RWPE2 (cell line): ENCODE measurements around the gene THUMPD3.

ENCODE experiments used
- ATAC-seq: fragments of 200-7000 bp; cut with Tn5 transposase; 3 replicates; pipeline ENCODE4 v1.9.1; 2021; ENCODE audit warnings: low read depth
- DNase-seq: peaks from one replicate; pipeline ENCODE4 v3.0.0-alpha.2; 2020; ENCODE audit warnings: low spot score
- H3K27ac ChIP-seq: fragments of 450-650 bp; 2 replicates; pipeline ENCODE4 v1.5.1; 2017; ENCODE audit warnings: mild to moderate bottlenecking; ENCODE audit not compliant: poor library complexity, severe bottlenecking
- H3K27me3 ChIP-seq: fragments of 250-450 bp; sonication (Bioruptor Pico); 2 replicates; pipeline ENCODE4 v1.5.1; 2021; ENCODE audit warnings: mild to moderate bottlenecking, moderate library complexity; ENCODE audit not compliant: insufficient read depth, poor library complexity, severe bottlenecking
- H3K36me3 ChIP-seq: fragments of 250-450 bp; sonication (Bioruptor Pico); 2 replicates; pipeline ENCODE4 v1.5.1; 2020; ENCODE audit warnings: low read depth, mild to moderate bottlenecking, moderate library complexity
- H3K4me1 ChIP-seq: fragments of 250-450 bp; sonication (Bioruptor Pico); 2 replicates; pipeline ENCODE4 v1.5.1; 2021; ENCODE audit warnings: mild to moderate bottlenecking, moderate library complexity; ENCODE audit not compliant: insufficient read depth, poor library complexity, severe bottlenecking
- H3K4me3 ChIP-seq: fragments of 250-450 bp; sonication (Bioruptor Pico); 2 replicates; pipeline ENCODE4 v1.5.1; 2021; ENCODE audit warnings: mild to moderate bottlenecking, moderate library complexity; ENCODE audit not compliant: severe bottlenecking
- H3K9me3 ChIP-seq: fragments of 250-450 bp; sonication (Bioruptor Pico); 2 replicates; pipeline ENCODE4 v1.5.1; 2021; ENCODE audit warnings: mild to moderate bottlenecking, moderate library complexity; ENCODE audit not compliant: severe bottlenecking
- TF ChIP-seq, protein P1 (sequence below): fragments of 450-650 bp; IDR thresholded peaks from one replicate; pipeline ENCODE4 v1.5.1; 2017; ENCODE audit warnings: mild to moderate bottlenecking, moderate library complexity; ENCODE audit not compliant: poor library complexity, severe bottlenecking

The THUMPD3 gene

DNA sequence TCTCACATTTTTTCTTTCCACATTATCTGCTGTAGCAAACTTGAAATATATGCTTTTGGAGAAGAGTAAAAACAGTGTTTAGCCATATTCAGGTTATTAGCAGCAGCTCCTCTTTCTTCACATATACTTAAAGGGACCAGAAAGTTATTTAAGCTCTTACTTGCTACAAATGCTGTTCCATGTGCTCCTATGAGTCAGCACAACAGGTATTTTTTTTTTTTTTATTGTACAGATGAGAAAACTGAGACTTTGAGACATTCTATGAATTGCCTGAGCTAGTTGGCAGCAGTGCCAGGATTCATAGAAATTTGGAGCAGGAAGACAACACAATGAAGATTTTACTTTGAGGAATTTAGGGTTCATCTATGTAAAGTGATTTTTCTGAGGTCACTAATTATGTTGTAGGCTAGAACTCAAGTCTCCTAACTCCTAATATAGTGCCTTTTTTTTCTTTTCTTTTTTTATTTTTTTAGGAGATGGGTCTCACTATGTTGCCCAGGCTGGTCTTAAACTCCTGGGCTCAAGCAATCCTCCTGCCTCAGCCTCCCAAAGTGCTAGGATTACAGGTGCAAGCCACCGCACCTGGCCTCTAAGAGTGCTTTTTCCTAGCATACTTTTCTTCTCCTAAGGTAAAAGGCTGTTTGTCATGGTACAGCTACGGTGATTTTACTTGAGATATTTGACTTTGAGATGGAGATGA is 58.1 kb downstream of the THUMPD3 start:
- H3K27ac ChIP-seq: peak overlapping the region; percentile 93
- no peak overlapping the region for H3K4me3 ChIP-seq
- H3K4me1 ChIP-seq: peaks cover 64% of the 10 kb centered on the region
- peak; percentile 15; the same call in 1 of the 3 replicates for ATAC-seq
- no peak for DNase-seq
- no peaks in the 10 kb centered on the region for H3K27me3 ChIP-seq
- H3K36me3 ChIP-seq: peaks cover 48% of the 10 kb centered on the region
- TF ChIP-seq, protein P1, sequence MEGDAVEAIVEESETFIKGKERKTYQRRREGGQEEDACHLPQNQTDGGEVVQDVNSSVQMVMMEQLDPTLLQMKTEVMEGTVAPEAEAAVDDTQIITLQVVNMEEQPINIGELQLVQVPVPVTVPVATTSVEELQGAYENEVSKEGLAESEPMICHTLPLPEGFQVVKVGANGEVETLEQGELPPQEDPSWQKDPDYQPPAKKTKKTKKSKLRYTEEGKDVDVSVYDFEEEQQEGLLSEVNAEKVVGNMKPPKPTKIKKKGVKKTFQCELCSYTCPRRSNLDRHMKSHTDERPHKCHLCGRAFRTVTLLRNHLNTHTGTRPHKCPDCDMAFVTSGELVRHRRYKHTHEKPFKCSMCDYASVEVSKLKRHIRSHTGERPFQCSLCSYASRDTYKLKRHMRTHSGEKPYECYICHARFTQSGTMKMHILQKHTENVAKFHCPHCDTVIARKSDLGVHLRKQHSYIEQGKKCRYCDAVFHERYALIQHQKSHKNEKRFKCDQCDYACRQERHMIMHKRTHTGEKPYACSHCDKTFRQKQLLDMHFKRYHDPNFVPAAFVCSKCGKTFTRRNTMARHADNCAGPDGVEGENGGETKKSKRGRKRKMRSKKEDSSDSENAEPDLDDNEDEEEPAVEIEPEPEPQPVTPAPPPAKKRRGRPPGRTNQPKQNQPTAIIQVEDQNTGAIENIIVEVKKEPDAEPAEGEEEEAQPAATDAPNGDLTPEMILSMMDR: no peak
- H3K9me3 ChIP-seq: no peaks in the 10 kb centered on the region

DNA sequence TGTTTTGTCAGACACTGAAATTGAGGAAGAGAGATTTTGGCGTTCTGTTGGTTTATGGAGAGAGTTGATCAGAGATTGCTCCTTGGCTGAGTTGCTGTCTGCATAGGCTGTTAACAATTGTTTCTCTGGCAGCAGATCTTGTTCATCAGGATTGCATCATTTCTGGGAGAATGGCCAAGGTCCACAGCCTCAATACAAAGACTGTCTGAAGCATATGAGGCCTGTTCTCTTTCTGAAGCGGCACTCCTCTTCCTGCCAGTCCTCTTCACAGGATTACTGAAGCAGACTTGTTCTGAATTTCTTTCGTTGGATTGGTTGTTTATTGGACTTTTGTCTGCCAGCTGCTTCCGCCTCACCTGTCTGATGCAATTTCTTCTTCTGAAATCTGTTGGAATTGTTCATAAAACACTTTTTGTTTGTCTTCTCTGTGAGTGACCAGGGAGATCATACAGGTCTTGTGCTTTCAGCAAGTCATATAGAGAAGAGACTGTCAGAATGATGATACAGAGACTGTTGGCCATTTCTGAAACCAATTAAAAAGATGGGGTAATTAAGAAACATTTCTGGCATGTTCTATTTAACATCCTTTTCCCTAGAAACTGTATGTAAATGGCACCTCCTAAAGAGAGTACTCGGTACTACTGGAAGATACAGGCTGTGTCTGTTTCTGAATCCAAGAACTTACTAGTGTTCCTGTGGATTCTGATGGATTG is 60.0 kb downstream of the THUMPD3 start:
- Histone ChIP-seq H3K27ac (peak overlapping the region; percentile 93), H3K36me3 (peaks cover 53% of the 10 kb centered on the region), H3K4me3 (no peak overlapping the region), H3K9me3 (no peaks in the 10 kb centered on the region), H3K4me1 (peaks cover 57% of the 10 kb centered on the region), H3K27me3 (no peaks in the 10 kb centered on the region)
- ATAC-seq (peak; percentile 96), DNase-seq (peak; percentile 83)
- TF ChIP-seq, protein P1: peak; percentile 70

GRCh38 chr3:9428411-9428810 is 65.6 kb downstream of the THUMPD3 start:
- DNase-seq (no peak), ATAC-seq (no peak)
- H3K36me3 ChIP-seq: peaks cover 93% of the 10 kb centered on the region
- no peak overlapping the region for H3K27ac ChIP-seq
- TF ChIP-seq, protein P1: no peak
- H3K4me1 ChIP-seq: peaks cover 14% of the 10 kb centered on the region
- no peaks in the 10 kb centered on the region for H3K9me3 ChIP-seq
- H3K4me3 ChIP-seq: no peak overlapping the region
- H3K27me3 ChIP-seq: no peaks in the 10 kb centered on the region

- no peaks in the 10 kb centered on the region for H3K27me3 ChIP-seq
- TF ChIP-seq, protein P1: no peak
- H3K36me3 ChIP-seq: peaks cover 97% of the 10 kb centered on the region
- H3K4me1 ChIP-seq: no peaks in the 10 kb centered on the region
- DNase-seq: no peak
- no peaks in the 10 kb centered on the region for H3K9me3 ChIP-seq
- ATAC-seq: no peak
- H3K4me3 ChIP-seq: no peak overlapping the region
- H3K27ac ChIP-seq: no peak overlapping the region
Measured at GRCh38 chr3:9430733-9431132, 67.9 kb downstream of the THUMPD3 start.
